ENCODE results near the gene CASKIN2. TPM values are rescaled to one million over a fixed set of nuclear protein-coding genes. Genes with fewer than 3 reads are reported as not detected.

CASKIN2 gene
- total RNA-seq, 1 experiment from 2014 or later, result 37.0 TPM

DNA sequence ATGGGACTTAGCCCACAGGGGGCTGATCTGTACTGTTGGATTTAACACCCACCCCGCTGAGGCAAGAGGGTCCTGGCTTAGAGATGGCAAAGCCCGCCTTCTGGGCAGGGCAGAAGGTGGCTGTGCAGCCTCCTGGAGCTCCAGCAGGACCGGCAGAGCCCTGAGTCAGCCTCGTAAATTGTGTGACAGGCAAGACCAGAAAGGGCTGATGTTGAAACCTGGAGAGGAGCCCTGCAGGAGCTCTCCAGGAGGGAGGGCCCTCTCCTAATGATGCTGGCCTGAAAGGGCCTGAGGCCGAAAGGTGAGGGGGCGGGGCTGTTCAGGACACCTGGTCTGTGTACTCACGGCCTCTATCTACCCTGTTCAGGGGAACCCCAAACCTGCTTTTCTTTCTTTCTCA is 49.7 kb upstream of the CASKIN2 start:
- Histone ChIP-seq H3K79me1 (ENCODE audit: insufficient read depth, low read depth, low read length, poor library complexity, severe bottlenecking) (no peaks in the 10 kb centered on the region), H3K14ac (ENCODE audit: insufficient read depth, low read length) (no peak overlapping the region), H3K9ac (ENCODE audit: extremely low read depth, insufficient read length, low read length) (no peak overlapping the region), H3K9me3 (ENCODE audit: control insufficient read depth, low read depth, low read length) (no peaks in the 10 kb centered on the region), H3K27ac (ENCODE audit: insufficient read length, low read depth, low read length) (no peak overlapping the region), H3K4ac (ENCODE audit: low read depth, low read length) (no peak overlapping the region), H4K5ac (ENCODE audit: insufficient read length, low read depth, low read length) (no peak overlapping the region), H3K4me2 (ENCODE audit: insufficient read depth, insufficient read length, low read length) (no peak overlapping the region), H3K4me1 (ENCODE audit: insufficient read depth, low read length) (no peaks in the 10 kb centered on the region), H3K56ac (ENCODE audit: insufficient read length, low read depth, low read length) (no peak overlapping the region), H2BK5ac (ENCODE audit: insufficient read length, low read length) (no peak overlapping the region), H4K8ac (replicated peaks; ENCODE audit: insufficient read length, low read depth, low read length) (no peak overlapping the region), H3K23ac (ENCODE audit: insufficient read length, low read depth, low read length) (no peak overlapping the region), H2BK12ac (ENCODE audit: insufficient read length, low read depth, low read length) (no peak overlapping the region), H3K18ac (ENCODE audit: insufficient read length, low read depth, low read length) (no peak overlapping the region), H2AFZ (ENCODE audit: low read length) (no peak overlapping the region), H3K23me2 (ENCODE audit: insufficient read length, low read depth, low read length, poor library complexity, severe bottlenecking) (no peaks in the 10 kb centered on the region), H2BK120ac (ENCODE audit: low read depth, low read length, poor library complexity, severe bottlenecking) (no peak overlapping the region), H4K20me1 (ENCODE audit: control insufficient read depth, insufficient read depth, insufficient read length) (no peaks in the 10 kb centered on the region), H2AK5ac (ENCODE audit: insufficient read length, low read length) (no peak overlapping the region), H4K91ac (ENCODE audit: insufficient read length, low read depth, low read length) (no peak overlapping the region), H3T11ph (ENCODE audit: low read length) (no peak overlapping the region), H2BK20ac (ENCODE audit: low read depth, low read length, poor library complexity, severe bottlenecking) (no peak overlapping the region), H3K27me3 (ENCODE audit: insufficient read depth, low read length) (no peaks in the 10 kb centered on the region), H2BK15ac (ENCODE audit: low read depth, low read length) (no peak overlapping the region), H3K79me2 (ENCODE audit: insufficient read depth, low read length) (no peaks in the 10 kb centered on the region)
- no CpG with 5 or more reads among the region's 7 CpGs for WGBS (ENCODE audit: extremely low coverage, insufficient read length, low lambda C conversion rate)
- Mint-ChIP-seq H3K4me1 (no peaks in the 10 kb centered on the region), H3K9me3 (no peaks in the 10 kb centered on the region), H3K4me3 (no peak overlapping the region), H3K27me3 (ENCODE audit: low read depth) (no peaks in the 10 kb centered on the region), H3K36me3 (ENCODE audit: insufficient read depth in 1 of 3, low read depth in 3 of 3) (peaks cover 0 to 31% (median 16%) of the 10 kb centered on the region in 3 experiments; a peak in 5 of 7 replicates), H3K27ac (no peak overlapping the region)
- no peak for DNase-seq
- TF ChIP-seq, protein P1, sequence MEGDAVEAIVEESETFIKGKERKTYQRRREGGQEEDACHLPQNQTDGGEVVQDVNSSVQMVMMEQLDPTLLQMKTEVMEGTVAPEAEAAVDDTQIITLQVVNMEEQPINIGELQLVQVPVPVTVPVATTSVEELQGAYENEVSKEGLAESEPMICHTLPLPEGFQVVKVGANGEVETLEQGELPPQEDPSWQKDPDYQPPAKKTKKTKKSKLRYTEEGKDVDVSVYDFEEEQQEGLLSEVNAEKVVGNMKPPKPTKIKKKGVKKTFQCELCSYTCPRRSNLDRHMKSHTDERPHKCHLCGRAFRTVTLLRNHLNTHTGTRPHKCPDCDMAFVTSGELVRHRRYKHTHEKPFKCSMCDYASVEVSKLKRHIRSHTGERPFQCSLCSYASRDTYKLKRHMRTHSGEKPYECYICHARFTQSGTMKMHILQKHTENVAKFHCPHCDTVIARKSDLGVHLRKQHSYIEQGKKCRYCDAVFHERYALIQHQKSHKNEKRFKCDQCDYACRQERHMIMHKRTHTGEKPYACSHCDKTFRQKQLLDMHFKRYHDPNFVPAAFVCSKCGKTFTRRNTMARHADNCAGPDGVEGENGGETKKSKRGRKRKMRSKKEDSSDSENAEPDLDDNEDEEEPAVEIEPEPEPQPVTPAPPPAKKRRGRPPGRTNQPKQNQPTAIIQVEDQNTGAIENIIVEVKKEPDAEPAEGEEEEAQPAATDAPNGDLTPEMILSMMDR (conservative IDR thresholded peaks at IDR 0.05), result no peak
